PC-9 (cell line): ENCODE data around the gene DLEC1. TPM values are rescaled to one million over a fixed set of nuclear protein-coding genes. Genes with fewer than 3 reads are reported as not detected.

Experiments
- BruUV-seq: library from RNA; stranded (reverse); fragments of 400-500 nt; replicated peaks from 2 replicates; lab custom pipeline; 2021; lab: Mats Ljungman, UMichigan
- CTCF ChIA-PET: fragments of 300-600 bp; sonication (Branson Sonifier 250); formaldehyde crosslinking; loops from one replicate; lab custom pipeline; 2022; ENCODE audit warnings: antibody characterized with exemption; lab: Charles Lee
- POLR2A ChIA-PET: fragments of 300-600 bp; sonication (Branson Sonifier 250); formaldehyde crosslinking; loops from one replicate; lab custom pipeline; 2022; ENCODE audit warnings: antibody characterized with exemption; ENCODE audit not compliant: unreplicated experiment; lab: Charles Lee
- DNase-seq, 2 experiments: peaks; one replicate each; pipeline versions ENCODE4 v3.0.0 to v3.0.0-alpha.2; 2015 to 2022; ENCODE audit warnings: mixed read lengths in 1 of 2
- H2AFZ ChIP-seq: fragments of 200-600 bp; sonication (generic); 2 replicates; pipeline ENCODE4 v1.8.1; 2017; ENCODE audit warnings: antibody characterized with exemption
- H3F3A ChIP-seq: fragments of 200-600 bp; sonication (generic); 2 replicates; pipeline ENCODE4 v1.8.1; 2017; ENCODE audit warnings: antibody characterized with exemption, mild to moderate bottlenecking, low read depth; ENCODE audit not compliant: insufficient read depth
- H3K27ac ChIP-seq: fragments of 200-600 bp; sonication (generic); 2 replicates; pipeline ENCODE4 v1.6.1; 2016; ENCODE audit warnings: mixed run types
- H3K27me3 ChIP-seq: fragments of 200-600 bp; sonication (generic); 2 replicates; pipeline ENCODE4 v1.6.1; 2016; ENCODE audit warnings: low read depth, mixed run types; ENCODE audit not compliant: insufficient read depth
- H3K36me3 ChIP-seq: fragments of 200-600 bp; sonication (generic); 2 replicates; pipeline ENCODE4 v1.6.1; 2016; ENCODE audit warnings: low read depth, mixed run types
- H3K4me1 ChIP-seq: fragments of 200-600 bp; sonication (generic); replicated peaks from 2 replicates; pipeline ENCODE4 v1.6.1; 2016; ENCODE audit warnings: mixed run types; ENCODE audit not compliant: insufficient read depth
- H3K4me2 ChIP-seq: fragments of 200-600 bp; sonication (generic); 2 replicates; pipeline ENCODE4 v1.6.1; 2017; ENCODE audit warnings: mixed run types
- H3K4me3 ChIP-seq: fragments of 200-600 bp; sonication (generic); 2 replicates; pipeline ENCODE4 v1.6.1; 2016; ENCODE audit warnings: mixed run types
- H3K79me2 ChIP-seq: fragments of 200-600 bp; sonication (generic); 2 replicates; pipeline ENCODE4 v1.6.1; 2017; ENCODE audit warnings: low read depth, mixed run types
- H3K9me2 ChIP-seq: fragments of 200-600 bp; sonication (generic); 2 replicates; pipeline ENCODE4 v1.8.1; 2017; ENCODE audit warnings: mild to moderate bottlenecking; ENCODE audit not compliant: insufficient read depth
- H3K9me3 ChIP-seq: fragments of 200-600 bp; sonication (generic); 2 replicates; pipeline ENCODE4 v1.8.1; 2016; ENCODE audit warnings: low read depth; ENCODE audit not compliant: insufficient read depth
- H4K20me1 ChIP-seq: fragments of 200-600 bp; sonication (generic); 2 replicates; pipeline ENCODE4 v1.8.1; 2017; ENCODE audit not compliant: insufficient read depth
- EZH2 ChIP-seq: fragments of 200-600 bp; sonication (generic); IDR thresholded peaks from 2 replicates; pipeline ENCODE4 v1.8.0; 2017; ENCODE audit warnings: antibody characterized with exemption, low read depth
- intact Hi-C: fragments of 100-400 bp; cut with micrococcal nuclease; formaldehyde crosslinking; loops from one replicate; pipeline ENCODE4 v1.10.0; 2022; ENCODE audit not compliant: unreplicated experiment
- total RNA-seq: library from RNA; stranded (reverse); gene quantifications from 2 replicates; pipeline ENCODE4 v1.2.3, GENCODE V29; 2021
- TF ChIP-seq, protein P1 (sequence below): fragments of 200-600 bp; sonication (generic); conservative IDR thresholded peaks from 2 replicates; pipeline ENCODE4 v1.6.1; 2017; ENCODE audit warnings: mixed run types, antibody characterized with exemption, mild to moderate bottlenecking, moderate library complexity

The DLEC1 gene
- total RNA-seq, 1 experiment from 2014 or later, result 0.35 TPM

DNA sequence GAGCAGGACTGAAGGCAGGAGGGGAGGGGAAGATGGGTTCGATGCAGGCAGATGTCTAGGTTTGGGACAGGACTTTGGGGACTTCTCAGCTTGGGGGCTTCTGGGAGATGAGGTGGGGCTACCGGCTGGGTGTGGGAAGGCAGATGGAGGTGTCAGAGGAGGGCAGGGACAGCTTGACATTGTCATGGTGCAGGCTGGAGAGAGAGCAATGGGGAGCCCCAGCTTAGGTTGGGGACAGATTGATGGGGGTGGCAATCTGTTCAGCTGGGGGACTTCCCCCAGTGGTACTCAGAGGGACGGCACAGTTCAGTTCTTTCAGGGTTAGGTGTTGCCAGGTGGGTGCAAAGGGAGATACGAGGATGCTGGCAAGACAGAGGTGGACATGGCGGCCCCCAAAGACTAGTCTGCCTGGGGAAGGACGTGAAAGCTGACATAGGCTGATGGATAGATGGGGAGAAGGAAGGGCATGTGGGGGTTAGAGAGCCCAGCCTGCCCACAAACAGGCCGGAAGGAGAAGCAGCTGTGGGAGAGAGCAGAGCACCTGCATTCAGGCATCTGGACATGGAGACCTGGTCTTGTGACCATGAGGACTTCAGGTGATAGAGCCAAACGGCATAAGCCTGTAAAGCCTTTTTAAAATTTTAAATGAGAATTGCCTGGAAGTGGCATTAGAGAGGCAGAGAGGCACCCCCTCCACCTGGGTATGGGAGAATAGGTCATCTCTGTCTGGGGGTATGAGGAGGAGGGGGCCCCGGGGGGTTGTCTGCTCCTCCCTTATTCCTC lies 76.8 kb downstream of the DLEC1 start:
- Histone ChIP-seq H4K20me1 (no peaks in the 10 kb centered on the region), H3K4me3 (no peak overlapping the region), H3K27ac (no peak overlapping the region), H3K27me3 (no peaks in the 10 kb centered on the region), H3K4me1 (no peaks in the 10 kb centered on the region), H3F3A (no peaks in the 10 kb centered on the region), H3K4me2 (no peak overlapping the region), H3K79me2 (no peaks in the 10 kb centered on the region), H3K9me2 (no peaks in the 10 kb centered on the region), H2AFZ (no peak overlapping the region), H3K9me3 (no peaks in the 10 kb centered on the region), H3K36me3 (no peaks in the 10 kb centered on the region)
- DNase-seq, result no peak
- TF ChIP-seq EZH2, result no peak
- TF ChIP-seq, protein P1, sequence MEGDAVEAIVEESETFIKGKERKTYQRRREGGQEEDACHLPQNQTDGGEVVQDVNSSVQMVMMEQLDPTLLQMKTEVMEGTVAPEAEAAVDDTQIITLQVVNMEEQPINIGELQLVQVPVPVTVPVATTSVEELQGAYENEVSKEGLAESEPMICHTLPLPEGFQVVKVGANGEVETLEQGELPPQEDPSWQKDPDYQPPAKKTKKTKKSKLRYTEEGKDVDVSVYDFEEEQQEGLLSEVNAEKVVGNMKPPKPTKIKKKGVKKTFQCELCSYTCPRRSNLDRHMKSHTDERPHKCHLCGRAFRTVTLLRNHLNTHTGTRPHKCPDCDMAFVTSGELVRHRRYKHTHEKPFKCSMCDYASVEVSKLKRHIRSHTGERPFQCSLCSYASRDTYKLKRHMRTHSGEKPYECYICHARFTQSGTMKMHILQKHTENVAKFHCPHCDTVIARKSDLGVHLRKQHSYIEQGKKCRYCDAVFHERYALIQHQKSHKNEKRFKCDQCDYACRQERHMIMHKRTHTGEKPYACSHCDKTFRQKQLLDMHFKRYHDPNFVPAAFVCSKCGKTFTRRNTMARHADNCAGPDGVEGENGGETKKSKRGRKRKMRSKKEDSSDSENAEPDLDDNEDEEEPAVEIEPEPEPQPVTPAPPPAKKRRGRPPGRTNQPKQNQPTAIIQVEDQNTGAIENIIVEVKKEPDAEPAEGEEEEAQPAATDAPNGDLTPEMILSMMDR, result no peak
- BruUV-seq, result no TSS peak
- ChIA-PET POLR2A (no interaction called here), CTCF (no interaction called here)
- intact Hi-C loops, result loop anchor here (2.0 to 5.0 kb wide), 3 partner anchors 111 to 259 kb away; partner anchors contain the start of gene XYLB

GRCh38 chr3:38116471-38117162 lies 77.6 kb downstream of the DLEC1 start:
- BruUV-seq, result no TSS peak
- Histone ChIP-seq H4K20me1 (no peaks in the 10 kb centered on the region), H3K79me2 (no peaks in the 10 kb centered on the region), H3K4me1 (no peaks in the 10 kb centered on the region), H2AFZ (no peak overlapping the region), H3K9me3 (no peaks in the 10 kb centered on the region), H3K27ac (no peak overlapping the region), H3K36me3 (no peaks in the 10 kb centered on the region), H3K4me2 (no peak overlapping the region), H3K27me3 (no peaks in the 10 kb centered on the region), H3K9me2 (no peaks in the 10 kb centered on the region), H3K4me3 (no peak overlapping the region), H3F3A (no peaks in the 10 kb centered on the region)
- intact Hi-C loops, result loop anchor here (2.0 to 5.0 kb wide), 3 partner anchors 112 to 259 kb away; partner anchors contain the start of gene XYLB
- POLR2A ChIA-PET, result interaction anchor here (0.6 kb wide), 2 partner anchors 20 to 1061 kb away, joined by 4 to 7 read pairs; no protein-coding TSS in a partner anchor
- CTCF ChIA-PET, result interaction anchor here (1.5 kb wide), 1 partner anchor 115 kb away, joined by 7 read pairs; no protein-coding TSS in a partner anchor
- TF ChIP-seq, protein P1, result no peak
- no peak for TF ChIP-seq EZH2
- no peak for DNase-seq

DNA sequence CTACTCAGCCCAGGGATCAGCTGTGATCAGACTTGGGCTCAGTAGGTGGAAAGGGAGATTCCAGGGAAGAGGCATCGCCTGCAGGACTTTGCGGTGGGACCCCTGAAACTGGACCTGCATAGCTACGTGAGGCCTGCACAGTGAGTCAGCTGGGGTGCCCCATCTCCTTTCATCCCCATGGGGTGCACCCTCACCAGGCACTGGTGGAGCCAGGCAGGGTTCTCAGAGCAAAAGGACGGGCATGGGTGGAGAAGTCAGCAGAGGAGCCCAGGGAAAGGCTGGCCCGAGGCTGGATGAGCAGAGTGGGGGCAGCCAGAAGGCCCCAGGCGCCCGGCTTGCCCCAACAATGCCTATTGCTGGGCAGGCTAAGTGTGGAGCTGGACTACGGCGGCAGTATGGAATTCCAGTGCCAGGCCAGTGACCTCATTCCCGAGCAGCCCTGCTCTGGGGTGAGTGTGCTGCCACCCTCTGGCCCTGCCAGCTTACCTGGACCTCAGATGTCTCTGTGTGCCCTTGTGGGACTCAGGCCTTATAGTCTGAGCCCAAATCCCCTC lies 78.2 kb downstream of the DLEC1 start:
- BruUV-seq, result no TSS peak

More for the DNA sequence above, 78.2 kb downstream of the DLEC1 start:
- intact Hi-C loops, result loop anchor here (2.0 to 5.0 kb wide), 3 partner anchors 112 to 260 kb away; partner anchors contain the start of gene XYLB
- DNase-seq, result no peak
- H3K9me3 ChIP-seq, result no peaks in the 10 kb centered on the region
- H3K27ac ChIP-seq, result no peak overlapping the region
- ChIA-PET POLR2A (interaction anchor here (0.6 kb wide), 1 partner anchor 21 kb away, joined by 4 read pairs; no protein-coding TSS in a partner anchor), CTCF (interaction anchor here (1.5 kb wide), 1 partner anchor 116 kb away, joined by 7 read pairs; no protein-coding TSS in a partner anchor)
- no peaks in the 10 kb centered on the region for H3K27me3 ChIP-seq
- H3K4me2 ChIP-seq, result no peak overlapping the region
- no peak overlapping the region for H2AFZ ChIP-seq
- no peaks in the 10 kb centered on the region for H3K9me2 ChIP-seq
- no peaks in the 10 kb centered on the region for H3F3A ChIP-seq
- H3K4me1 ChIP-seq, result no peaks in the 10 kb centered on the region
- no peaks in the 10 kb centered on the region for H3K79me2 ChIP-seq
- TF ChIP-seq, protein P1, result no peak
- TF ChIP-seq EZH2, result no peak
- no peaks in the 10 kb centered on the region for H4K20me1 ChIP-seq
- no peaks in the 10 kb centered on the region for H3K36me3 ChIP-seq
- no peak overlapping the region for H3K4me3 ChIP-seq
